ENCODE measurements around the gene OR52I1.

OR52I1 gene

GRCh38 chr11:4615856-4616444 lies 22.1 kb downstream of the OR52I1 start:
- DNase-seq (ENCODE audit: low read depth): no peak

DNA sequence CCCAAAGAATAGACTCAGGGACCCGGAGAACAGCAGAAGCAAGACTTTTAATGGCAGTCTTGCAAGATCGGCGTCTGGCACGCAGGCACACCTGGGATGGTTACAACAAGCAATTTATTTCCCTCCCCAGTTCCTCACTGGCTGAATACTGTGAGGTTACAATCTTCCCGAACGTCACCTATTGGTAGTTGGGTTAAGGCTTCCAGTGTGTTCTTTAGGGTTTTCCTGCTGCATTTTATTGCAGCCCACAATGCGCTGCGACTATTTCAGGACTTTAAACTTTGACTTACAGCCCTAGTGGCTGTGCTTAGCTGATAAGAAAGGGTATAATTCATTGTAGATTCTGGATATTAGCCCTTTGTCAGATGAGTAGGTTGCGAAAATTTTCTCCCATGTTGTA lies 25.7 kb downstream of the OR52I1 start:
- no peak for DNase-seq (ENCODE audit: low read depth)

DNA sequence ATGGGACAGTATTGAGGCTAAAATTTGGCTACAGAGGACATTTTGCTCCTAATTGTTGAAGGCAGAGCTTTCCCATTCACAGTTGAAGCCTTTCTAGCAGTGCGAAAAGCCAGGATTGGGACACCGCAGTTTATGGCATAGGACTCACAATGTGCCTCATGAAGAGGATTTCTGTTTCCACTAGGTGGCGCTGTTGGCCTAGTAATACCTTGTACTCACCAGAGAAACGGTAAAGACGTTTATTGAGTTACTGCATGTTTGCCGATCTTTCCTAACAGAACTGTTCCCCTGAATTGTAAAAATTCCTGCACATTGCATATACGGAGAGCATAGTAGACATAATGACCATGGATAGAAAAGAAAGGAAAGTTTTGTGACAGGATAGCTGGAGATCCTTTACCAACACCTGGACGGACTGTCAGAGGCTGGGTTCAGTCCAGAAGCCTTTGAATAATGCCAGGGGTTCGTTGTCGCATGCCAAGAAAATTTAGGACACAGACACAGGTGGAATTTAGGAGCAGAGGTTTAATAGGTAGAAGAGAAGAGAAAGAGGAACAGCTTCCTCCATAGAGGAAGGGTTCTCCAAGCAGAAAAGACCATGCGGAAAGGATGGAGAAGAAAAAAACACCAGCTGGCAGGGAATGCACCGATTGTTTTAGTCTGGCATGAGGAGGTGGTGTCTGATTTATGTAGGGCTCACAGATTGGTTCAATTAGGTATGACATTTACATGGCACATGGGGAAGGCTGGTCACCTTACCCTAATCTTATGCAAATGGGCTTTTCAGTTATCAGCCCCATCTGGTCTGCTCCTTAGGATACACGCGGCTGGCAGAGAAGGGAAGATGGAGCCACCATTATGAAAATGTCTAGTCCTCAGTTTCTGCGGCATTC lies 32.6 kb downstream of the OR52I1 start:
- no peak for DNase-seq (ENCODE audit: low read depth)

GRCh38 chr11:4636136-4636535 lies 42.3 kb downstream of the OR52I1 start:
- no peak for DNase-seq (ENCODE audit: low read depth)

- peak; percentile 19 for DNase-seq (ENCODE audit: low read depth)
Observed at GRCh38 chr11:4636962-4637661, 43.3 kb downstream of the OR52I1 start, which contains the start of gene OR51D1. Gene OR51D1 (plus strand): TSS chr11:4637477. CDS start chr11:4639791, 2,314 bp downstream.

GRCh38 chr11:4637662-4638047 lies 43.8 kb downstream of the OR52I1 start:
- DNase-seq (ENCODE audit: low read depth): no peak

DNA sequence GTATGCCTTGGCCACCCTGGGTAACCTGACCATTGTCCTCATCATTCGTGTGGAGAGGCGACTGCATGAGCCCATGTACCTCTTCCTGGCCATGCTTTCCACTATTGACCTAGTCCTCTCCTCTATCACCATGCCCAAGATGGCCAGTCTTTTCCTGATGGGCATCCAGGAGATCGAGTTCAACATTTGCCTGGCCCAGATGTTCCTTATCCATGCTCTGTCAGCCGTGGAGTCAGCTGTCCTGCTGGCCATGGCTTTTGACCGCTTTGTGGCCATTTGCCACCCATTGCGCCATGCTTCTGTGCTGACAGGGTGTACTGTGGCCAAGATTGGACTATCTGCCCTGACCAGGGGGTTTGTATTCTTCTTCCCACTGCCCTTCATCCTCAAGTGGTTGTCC lies 46.1 kb downstream of the OR52I1 start:
- DNase-seq (ENCODE audit: low read depth): no peak

- no peak for DNase-seq (ENCODE audit: low read depth)
Observed at GRCh38 chr11:4641501-4641900, 47.7 kb downstream of the OR52I1 start.

DNA sequence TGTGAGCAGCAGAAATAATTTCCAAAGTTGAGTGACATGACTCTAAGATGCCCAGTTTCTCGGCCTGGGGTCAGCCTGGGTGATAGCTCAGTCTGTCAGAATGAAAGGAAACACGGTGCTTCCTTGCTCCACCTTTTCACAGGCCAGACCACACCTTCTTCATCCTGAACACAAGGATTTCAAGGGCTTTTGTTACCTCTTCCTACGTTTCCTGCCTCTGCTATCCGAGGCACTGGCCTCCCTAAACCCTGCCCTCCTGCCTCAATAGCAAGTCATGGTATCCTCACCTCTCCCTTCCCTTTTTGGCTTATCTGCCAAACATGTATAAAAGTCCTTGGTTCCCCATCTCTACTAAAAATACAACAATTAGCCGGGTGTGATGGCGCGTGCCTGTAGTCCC lies 48.2 kb downstream of the OR52I1 start:
- no peak for DNase-seq (ENCODE audit: low read depth)

DNA sequence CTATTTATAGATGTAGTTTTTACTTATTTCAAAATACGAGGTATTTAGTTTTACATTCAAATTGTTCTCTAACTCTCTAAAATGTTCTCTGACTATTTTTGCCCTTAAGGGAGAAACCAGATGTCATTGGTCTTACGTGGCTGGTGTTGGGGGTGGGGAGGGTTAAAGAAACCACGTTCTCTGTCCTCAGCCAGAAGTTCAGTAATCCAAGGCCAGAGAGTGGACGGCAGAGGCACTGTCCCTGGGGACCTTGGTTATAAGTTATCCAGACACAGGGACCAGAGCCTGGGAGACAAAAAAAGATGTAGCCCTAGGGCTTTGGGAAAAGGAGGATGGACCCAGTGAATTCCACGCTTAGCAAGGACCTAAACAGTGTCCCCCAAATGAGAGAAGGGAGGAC lies 49.2 kb downstream of the OR52I1 start:
- no peak for DNase-seq (ENCODE audit: low read depth)

DNA sequence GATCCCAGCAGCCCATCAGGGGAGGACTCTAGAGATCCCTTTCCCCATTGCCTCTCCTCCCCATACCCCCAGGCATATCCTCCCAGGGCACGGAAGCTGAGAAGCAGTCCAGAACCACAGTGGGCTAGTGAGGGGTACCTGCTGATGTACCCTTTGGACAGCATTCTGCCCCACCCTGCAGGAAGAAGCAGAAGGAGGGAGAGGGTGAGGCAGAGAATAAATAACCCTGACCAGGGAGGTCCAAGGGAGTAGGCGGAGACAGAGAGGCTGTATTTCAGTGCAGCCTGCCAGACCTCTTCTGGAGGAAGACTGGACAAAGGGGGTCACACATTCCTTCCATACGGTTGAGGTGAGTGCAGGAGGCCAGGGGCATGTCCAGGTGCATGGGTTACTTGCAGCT lies 49.8 kb downstream of the OR52I1 start, which contains the start of gene OR51E1:
Gene OR51E1, plus strand, starts transcription at position 301 of the 400 bp plus-strand sequence. CDS start 8,545 bp downstream, outside the sequence.
- DNase-seq (ENCODE audit: low read depth): no peak

DNA sequence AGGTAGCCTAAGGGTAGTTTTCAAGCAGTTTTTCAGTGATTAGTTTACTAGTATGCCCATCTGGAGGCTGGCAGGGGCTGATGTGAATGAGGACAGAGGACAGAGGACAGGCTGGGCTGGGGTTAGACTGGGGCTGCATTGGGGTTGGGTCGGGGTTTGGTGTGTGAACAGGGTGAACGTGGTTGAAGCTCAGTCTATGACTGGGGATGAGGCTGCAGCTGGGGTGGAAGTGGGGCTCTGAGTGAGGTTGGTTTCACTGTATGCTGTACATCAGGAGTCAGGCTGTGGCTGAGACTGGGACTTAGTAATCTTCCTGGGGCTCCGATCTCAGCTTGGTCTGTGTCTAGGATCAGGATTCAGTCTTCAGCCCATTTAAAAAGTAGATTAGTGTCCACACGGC lies 50.4 kb downstream of the OR52I1 start:
- DNase-seq (ENCODE audit: low read depth): no peak

All from GM04503 (cell line).